ENCODE data around the gene CDK19. TPM values are rescaled to one million over a fixed set of nuclear protein-coding genes. Genes with fewer than 3 reads are reported as not detected.

CDK19 gene
- total and polyA plus RNA-seq, 9 of the 15 experiments (the other 6 are each of a cell fraction or from before 2014, with no cell fraction given): 3.8 to 15.2 (median 7.4) TPM

DNA sequence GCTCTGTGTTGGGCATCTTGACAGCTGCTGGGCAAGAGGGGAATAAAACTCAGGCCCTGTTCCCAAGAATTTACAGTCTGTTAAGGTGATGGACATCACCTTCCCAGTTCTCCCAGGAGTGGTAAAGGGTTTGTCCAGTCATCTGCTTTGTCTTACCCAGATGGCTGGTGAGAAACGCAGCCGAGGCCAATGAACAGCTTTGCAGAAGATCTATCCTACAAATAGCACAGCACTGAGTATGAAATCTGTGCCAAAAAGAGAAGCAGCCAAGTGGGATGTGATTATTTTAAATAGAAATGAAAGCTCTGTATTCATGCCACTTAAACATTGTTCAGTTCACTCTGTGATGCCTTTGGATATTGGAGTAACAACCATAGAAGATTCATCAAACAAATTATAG, 206.2 kb downstream of the CDK19 start:
- WGBS (ENCODE audit: insufficient coverage, low coverage, missing lambda C conversion rate): 50% methylated on average over 2 of the region's 2 CpGs
- Histone ChIP-seq H3K27me3 (ENCODE audit: control insufficient read depth in 2 of 2, insufficient read depth in 2 of 2, low read length in 2 of 2) (no peaks in the 10 kb centered on the region), H3K79me2 (ENCODE audit: control insufficient read depth, insufficient read depth, low read length) (no peaks in the 10 kb centered on the region), H3K9ac (ENCODE audit: insufficient read depth in 1 of 2, low read depth in 2 of 2, low read length in 2 of 2) (no peak overlapping the region), H3K4me2 (ENCODE audit: insufficient read depth, low read length) (no peak overlapping the region), H4K20me1 (replicated peaks; ENCODE audit: control insufficient read depth, insufficient read depth, low read length) (no peaks in the 10 kb centered on the region), H2AFZ (ENCODE audit: low read depth, low read length) (no peak overlapping the region), H3K4me1 (replicated peaks in 1 of 2; ENCODE audit: control insufficient read depth in 2 of 2, insufficient read depth in 2 of 2, low read length in 2 of 2) (no peaks in the 10 kb centered on the region), H3K4me3 (no peak overlapping the region), H3K27ac (ENCODE audit: extremely low read depth, low read depth, low read length) (no peak overlapping the region), H3K9me1 (ENCODE audit: control insufficient read depth, insufficient read depth, low read length) (no peaks in the 10 kb centered on the region), H3K9me3 (replicated peaks; ENCODE audit: control insufficient read depth, insufficient read depth, low read depth, low read length) (no peaks in the 10 kb centered on the region), H3K36me3 (ENCODE audit: control insufficient read depth, insufficient read depth, low read length) (no peaks in the 10 kb centered on the region)
- intact Hi-C loops (cut with micrococcal nuclease): no loop called here
- ChIA-PET CTCF (ENCODE audit: low intra/inter-chr PET ratio) (no interaction called here), POLR2A (interaction anchor here (0.8 kb wide), 1 partner anchor 74 kb away, joined by 3 read pairs; no protein-coding TSS in a partner anchor)
- BruUV-seq (replicated peaks): no TSS peak
- DNase-seq (ENCODE audit: extremely low read depth in 1 of 4, low spot score in 3 of 4) (no peak), ATAC-seq (no peak), FAIRE-seq (no peak)
- in situ Hi-C loops (cut with MboI): no loop called here
- TF ChIP-seq SMARCB1 (IDR thresholded peaks at IDR 0.05; ENCODE audit: insufficient read length, low read depth) (no peak), BCOR (IDR thresholded peaks at IDR 0.05) (no peak), WHSC1 (IDR thresholded peaks at IDR 0.05; ENCODE audit: low read length) (no peak), RUNX1 (IDR thresholded peaks at IDR 0.05; ENCODE audit: low read depth) (no peak), ZNF165 (CRISPR knock-in tag; IDR thresholded peaks at IDR 0.05; ENCODE audit: borderline replicate concordance) (no peak), NONO (IDR thresholded peaks at IDR 0.05; ENCODE audit: low read depth in 2 of 2, low read length in 1 of 2) (no peak), PML (IDR thresholded peaks at IDR 0.05; ENCODE audit: low read length) (no peak), ZNF584 (CRISPR knock-in tag; IDR thresholded peaks at IDR 0.05; ENCODE audit: low read depth) (no peak), ZNF699 (CRISPR knock-in tag; IDR thresholded peaks at IDR 0.05; ENCODE audit: insufficient replicate concordance) (no peak), HDAC1 (IDR thresholded peaks at IDR 0.05) (no peak)
- TF ChIP-seq, protein P1, sequence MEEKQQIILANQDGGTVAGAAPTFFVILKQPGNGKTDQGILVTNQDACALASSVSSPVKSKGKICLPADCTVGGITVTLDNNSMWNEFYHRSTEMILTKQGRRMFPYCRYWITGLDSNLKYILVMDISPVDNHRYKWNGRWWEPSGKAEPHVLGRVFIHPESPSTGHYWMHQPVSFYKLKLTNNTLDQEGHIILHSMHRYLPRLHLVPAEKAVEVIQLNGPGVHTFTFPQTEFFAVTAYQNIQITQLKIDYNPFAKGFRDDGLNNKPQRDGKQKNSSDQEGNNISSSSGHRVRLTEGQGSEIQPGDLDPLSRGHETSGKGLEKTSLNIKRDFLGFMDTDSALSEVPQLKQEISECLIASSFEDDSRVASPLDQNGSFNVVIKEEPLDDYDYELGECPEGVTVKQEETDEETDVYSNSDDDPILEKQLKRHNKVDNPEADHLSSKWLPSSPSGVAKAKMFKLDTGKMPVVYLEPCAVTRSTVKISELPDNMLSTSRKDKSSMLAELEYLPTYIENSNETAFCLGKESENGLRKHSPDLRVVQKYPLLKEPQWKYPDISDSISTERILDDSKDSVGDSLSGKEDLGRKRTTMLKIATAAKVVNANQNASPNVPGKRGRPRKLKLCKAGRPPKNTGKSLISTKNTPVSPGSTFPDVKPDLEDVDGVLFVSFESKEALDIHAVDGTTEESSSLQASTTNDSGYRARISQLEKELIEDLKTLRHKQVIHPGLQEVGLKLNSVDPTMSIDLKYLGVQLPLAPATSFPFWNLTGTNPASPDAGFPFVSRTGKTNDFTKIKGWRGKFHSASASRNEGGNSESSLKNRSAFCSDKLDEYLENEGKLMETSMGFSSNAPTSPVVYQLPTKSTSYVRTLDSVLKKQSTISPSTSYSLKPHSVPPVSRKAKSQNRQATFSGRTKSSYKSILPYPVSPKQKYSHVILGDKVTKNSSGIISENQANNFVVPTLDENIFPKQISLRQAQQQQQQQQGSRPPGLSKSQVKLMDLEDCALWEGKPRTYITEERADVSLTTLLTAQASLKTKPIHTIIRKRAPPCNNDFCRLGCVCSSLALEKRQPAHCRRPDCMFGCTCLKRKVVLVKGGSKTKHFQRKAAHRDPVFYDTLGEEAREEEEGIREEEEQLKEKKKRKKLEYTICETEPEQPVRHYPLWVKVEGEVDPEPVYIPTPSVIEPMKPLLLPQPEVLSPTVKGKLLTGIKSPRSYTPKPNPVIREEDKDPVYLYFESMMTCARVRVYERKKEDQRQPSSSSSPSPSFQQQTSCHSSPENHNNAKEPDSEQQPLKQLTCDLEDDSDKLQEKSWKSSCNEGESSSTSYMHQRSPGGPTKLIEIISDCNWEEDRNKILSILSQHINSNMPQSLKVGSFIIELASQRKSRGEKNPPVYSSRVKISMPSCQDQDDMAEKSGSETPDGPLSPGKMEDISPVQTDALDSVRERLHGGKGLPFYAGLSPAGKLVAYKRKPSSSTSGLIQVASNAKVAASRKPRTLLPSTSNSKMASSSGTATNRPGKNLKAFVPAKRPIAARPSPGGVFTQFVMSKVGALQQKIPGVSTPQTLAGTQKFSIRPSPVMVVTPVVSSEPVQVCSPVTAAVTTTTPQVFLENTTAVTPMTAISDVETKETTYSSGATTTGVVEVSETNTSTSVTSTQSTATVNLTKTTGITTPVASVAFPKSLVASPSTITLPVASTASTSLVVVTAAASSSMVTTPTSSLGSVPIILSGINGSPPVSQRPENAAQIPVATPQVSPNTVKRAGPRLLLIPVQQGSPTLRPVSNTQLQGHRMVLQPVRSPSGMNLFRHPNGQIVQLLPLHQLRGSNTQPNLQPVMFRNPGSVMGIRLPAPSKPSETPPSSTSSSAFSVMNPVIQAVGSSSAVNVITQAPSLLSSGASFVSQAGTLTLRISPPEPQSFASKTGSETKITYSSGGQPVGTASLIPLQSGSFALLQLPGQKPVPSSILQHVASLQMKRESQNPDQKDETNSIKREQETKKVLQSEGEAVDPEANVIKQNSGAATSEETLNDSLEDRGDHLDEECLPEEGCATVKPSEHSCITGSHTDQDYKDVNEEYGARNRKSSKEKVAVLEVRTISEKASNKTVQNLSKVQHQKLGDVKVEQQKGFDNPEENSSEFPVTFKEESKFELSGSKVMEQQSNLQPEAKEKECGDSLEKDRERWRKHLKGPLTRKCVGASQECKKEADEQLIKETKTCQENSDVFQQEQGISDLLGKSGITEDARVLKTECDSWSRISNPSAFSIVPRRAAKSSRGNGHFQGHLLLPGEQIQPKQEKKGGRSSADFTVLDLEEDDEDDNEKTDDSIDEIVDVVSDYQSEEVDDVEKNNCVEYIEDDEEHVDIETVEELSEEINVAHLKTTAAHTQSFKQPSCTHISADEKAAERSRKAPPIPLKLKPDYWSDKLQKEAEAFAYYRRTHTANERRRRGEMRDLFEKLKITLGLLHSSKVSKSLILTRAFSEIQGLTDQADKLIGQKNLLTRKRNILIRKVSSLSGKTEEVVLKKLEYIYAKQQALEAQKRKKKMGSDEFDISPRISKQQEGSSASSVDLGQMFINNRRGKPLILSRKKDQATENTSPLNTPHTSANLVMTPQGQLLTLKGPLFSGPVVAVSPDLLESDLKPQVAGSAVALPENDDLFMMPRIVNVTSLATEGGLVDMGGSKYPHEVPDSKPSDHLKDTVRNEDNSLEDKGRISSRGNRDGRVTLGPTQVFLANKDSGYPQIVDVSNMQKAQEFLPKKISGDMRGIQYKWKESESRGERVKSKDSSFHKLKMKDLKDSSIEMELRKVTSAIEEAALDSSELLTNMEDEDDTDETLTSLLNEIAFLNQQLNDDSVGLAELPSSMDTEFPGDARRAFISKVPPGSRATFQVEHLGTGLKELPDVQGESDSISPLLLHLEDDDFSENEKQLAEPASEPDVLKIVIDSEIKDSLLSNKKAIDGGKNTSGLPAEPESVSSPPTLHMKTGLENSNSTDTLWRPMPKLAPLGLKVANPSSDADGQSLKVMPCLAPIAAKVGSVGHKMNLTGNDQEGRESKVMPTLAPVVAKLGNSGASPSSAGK (IDR thresholded peaks at IDR 0.05): no peak
- TF ChIP-seq, protein P2, sequence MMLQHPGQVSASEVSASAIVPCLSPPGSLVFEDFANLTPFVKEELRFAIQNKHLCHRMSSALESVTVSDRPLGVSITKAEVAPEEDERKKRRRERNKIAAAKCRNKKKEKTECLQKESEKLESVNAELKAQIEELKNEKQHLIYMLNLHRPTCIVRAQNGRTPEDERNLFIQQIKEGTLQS (IDR thresholded peaks at IDR 0.05): no peak
- TF ChIP-seq, protein P2 (CRISPR knock-in tag; conservative IDR thresholded peaks at IDR 0.05): no peak

Measured in K562 (cell line).